GM12891 (cell line): Measurements from ENCODE around the gene LARGE2.
A peak's percentile ranks its signal among the peaks of the same experiment; 100 is the strongest.

Experiments used
- DNase-seq: peaks from one replicate; pipeline ENCODE4 v3.0.0; 2011; ENCODE audit warnings: low spot score; ENCODE audit not compliant: insufficient read length
- FAIRE-seq: peaks from 2 replicates; lab custom pipeline; 2011; peaks lifted over from hg19 to GRCh38; lab: Jason Lieb, UNC
- PAX5 ChIP-seq: IDR thresholded peaks from 2 replicates; pipeline ENCODE4 v1.6.1; 2011; ENCODE audit warnings: low read length, moderate library complexity, mild to moderate bottlenecking; ENCODE audit not compliant: insufficient read depth, severe bottlenecking
- POLR2A ChIP-seq: IDR thresholded peaks from 2 replicates; pipeline ENCODE4 v1.6.1; 2011; ENCODE audit warnings: low read depth, low read length, control low read depth
- POLR2AphosphoS5 ChIP-seq: IDR thresholded peaks from 2 replicates; pipeline ENCODE4 v1.6.1; 2011; ENCODE audit warnings: low read depth, low read length, control low read depth
- POU2F2 ChIP-seq: IDR thresholded peaks from 2 replicates; pipeline ENCODE4 v1.6.1; 2011; ENCODE audit warnings: low read depth, mild to moderate bottlenecking, control low read depth, low read length, moderate library complexity
- SPI1 ChIP-seq: IDR thresholded peaks from 2 replicates; pipeline ENCODE4 v1.6.1; 2011; ENCODE audit warnings: low read depth, low read length, control low read depth

LARGE2 gene

DNA sequence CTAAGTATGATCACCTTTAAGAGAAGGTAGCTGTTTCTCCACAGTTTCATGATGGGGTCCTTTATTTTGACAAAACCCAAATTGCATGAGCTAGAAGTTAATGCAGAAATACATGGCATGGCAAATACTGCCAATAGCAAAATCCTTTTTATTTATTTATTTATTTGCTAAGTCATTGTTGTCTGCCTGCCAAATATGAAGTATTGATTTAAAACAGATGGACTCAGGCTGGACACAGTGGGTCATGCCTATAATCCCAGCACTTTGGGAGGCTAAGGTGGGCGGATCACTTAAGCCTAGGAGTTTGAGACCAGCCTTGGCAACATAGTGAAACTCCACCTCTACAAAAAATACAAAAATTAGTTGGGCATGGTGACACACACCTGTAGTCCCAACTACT is 52.4 kb downstream of the LARGE2 start:
- TF ChIP-seq POLR2AphosphoS5 (no peak), SPI1 (no peak), PAX5 (no peak), POLR2A (no peak), POU2F2 (no peak)
- FAIRE-seq, result peak; percentile 38
- no peak for DNase-seq
